ENCODE results near the gene ARRDC5.
"Not testable (repeated sequence)": the region's sequence is repeated elsewhere in the genome, so short reads cannot be mapped to it uniquely, and the experiment has no call there.

- not testable (repeated sequence) for TF ChIP-seq POLR2A (IDR thresholded peaks at IDR 0.05; ENCODE audit: insufficient read depth in 1 of 2, low read depth in 2 of 2, low read length in 2 of 2); CEBPB (IDR thresholded peaks at IDR 0.05; ENCODE audit: borderline replicate concordance, low read depth, low read length); ELF1 (CRISPR knock-in tag; IDR thresholded peaks at IDR 0.05); POLR2AphosphoS5 (IDR thresholded peaks at IDR 0.05; ENCODE audit: low read depth, low read length); ZNF331 (CRISPR knock-in tag; IDR thresholded peaks at IDR 0.05); JUN (CRISPR knock-in tag; IDR thresholded peaks at IDR 0.05); MTA3 (CRISPR knock-in tag; IDR thresholded peaks at IDR 0.05); EP300 (IDR thresholded peaks at IDR 0.05; ENCODE audit: low read depth in 2 of 2, low read length in 2 of 2); EP300 (CRISPR knock-in tag; IDR thresholded peaks at IDR 0.05; ENCODE audit: borderline replicate concordance); HNF4A (CRISPR knock-in tag; IDR thresholded peaks at IDR 0.05)
- TF ChIP-seq, protein P1, sequence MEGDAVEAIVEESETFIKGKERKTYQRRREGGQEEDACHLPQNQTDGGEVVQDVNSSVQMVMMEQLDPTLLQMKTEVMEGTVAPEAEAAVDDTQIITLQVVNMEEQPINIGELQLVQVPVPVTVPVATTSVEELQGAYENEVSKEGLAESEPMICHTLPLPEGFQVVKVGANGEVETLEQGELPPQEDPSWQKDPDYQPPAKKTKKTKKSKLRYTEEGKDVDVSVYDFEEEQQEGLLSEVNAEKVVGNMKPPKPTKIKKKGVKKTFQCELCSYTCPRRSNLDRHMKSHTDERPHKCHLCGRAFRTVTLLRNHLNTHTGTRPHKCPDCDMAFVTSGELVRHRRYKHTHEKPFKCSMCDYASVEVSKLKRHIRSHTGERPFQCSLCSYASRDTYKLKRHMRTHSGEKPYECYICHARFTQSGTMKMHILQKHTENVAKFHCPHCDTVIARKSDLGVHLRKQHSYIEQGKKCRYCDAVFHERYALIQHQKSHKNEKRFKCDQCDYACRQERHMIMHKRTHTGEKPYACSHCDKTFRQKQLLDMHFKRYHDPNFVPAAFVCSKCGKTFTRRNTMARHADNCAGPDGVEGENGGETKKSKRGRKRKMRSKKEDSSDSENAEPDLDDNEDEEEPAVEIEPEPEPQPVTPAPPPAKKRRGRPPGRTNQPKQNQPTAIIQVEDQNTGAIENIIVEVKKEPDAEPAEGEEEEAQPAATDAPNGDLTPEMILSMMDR (CRISPR knock-in tag; IDR thresholded peaks at IDR 0.05) = not testable (repeated sequence)
- TF ChIP-seq, protein P2, sequence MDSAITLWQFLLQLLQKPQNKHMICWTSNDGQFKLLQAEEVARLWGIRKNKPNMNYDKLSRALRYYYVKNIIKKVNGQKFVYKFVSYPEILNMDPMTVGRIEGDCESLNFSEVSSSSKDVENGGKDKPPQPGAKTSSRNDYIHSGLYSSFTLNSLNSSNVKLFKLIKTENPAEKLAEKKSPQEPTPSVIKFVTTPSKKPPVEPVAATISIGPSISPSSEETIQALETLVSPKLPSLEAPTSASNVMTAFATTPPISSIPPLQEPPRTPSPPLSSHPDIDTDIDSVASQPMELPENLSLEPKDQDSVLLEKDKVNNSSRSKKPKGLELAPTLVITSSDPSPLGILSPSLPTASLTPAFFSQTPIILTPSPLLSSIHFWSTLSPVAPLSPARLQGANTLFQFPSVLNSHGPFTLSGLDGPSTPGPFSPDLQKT (CRISPR knock-in tag; IDR thresholded peaks at IDR 0.05; ENCODE audit: borderline replicate concordance) = not testable (repeated sequence)
These were observed 39.0 kb upstream of the ARRDC5 start for GRCh38 chr19:4941638-4942169.
